SK-N-SH (cell line): ENCODE results near the gene LENG1.

ENCODE experiments used
- CHD2 ChIP-seq: fragments of 150-350 bp; IDR thresholded peaks from 2 replicates; pipeline ENCODE4 v1.6.1; 2018; ENCODE audit warnings: low read length; ENCODE audit not compliant: partially characterized antibody
- CTCF ChIP-seq: fragments of 200-600 bp; sonication (generic); IDR thresholded peaks from 2 replicates; pipeline ENCODE4 v1.6.1; 2017; ENCODE audit warnings: antibody characterized with exemption, mild to moderate bottlenecking, moderate library complexity
- MAX ChIP-seq: IDR thresholded peaks from 2 replicates; pipeline ENCODE4 v1.4.0; 2012; ENCODE audit warnings: low read depth

GRCh38 chr19:54155694-54156093, 3.8 kb downstream of the LENG1 start:
- TF ChIP-seq MAX: no peak
- TF ChIP-seq CTCF: no peak
- TF ChIP-seq CHD2: no peak
